ENCODE results near the gene KIF5A.

Gene KIF5A

GRCh38 chr12:57525615-57526383 is 24.0 kb upstream of the KIF5A start:
- H3K4me3 ChIP-seq (ENCODE audit: low read depth, low read length), result no peak overlapping the region
- no peak for DNase-seq (ENCODE audit: low read depth)
- in situ Hi-C loops (cut with HindIII; ENCODE audit: low sequenced_read_pairs), result no loop called here
- TF ChIP-seq, protein P1, sequence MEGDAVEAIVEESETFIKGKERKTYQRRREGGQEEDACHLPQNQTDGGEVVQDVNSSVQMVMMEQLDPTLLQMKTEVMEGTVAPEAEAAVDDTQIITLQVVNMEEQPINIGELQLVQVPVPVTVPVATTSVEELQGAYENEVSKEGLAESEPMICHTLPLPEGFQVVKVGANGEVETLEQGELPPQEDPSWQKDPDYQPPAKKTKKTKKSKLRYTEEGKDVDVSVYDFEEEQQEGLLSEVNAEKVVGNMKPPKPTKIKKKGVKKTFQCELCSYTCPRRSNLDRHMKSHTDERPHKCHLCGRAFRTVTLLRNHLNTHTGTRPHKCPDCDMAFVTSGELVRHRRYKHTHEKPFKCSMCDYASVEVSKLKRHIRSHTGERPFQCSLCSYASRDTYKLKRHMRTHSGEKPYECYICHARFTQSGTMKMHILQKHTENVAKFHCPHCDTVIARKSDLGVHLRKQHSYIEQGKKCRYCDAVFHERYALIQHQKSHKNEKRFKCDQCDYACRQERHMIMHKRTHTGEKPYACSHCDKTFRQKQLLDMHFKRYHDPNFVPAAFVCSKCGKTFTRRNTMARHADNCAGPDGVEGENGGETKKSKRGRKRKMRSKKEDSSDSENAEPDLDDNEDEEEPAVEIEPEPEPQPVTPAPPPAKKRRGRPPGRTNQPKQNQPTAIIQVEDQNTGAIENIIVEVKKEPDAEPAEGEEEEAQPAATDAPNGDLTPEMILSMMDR (IDR thresholded peaks at IDR 0.05; ENCODE audit: low read depth, low read length, missing control alignments), result no peak

DNA sequence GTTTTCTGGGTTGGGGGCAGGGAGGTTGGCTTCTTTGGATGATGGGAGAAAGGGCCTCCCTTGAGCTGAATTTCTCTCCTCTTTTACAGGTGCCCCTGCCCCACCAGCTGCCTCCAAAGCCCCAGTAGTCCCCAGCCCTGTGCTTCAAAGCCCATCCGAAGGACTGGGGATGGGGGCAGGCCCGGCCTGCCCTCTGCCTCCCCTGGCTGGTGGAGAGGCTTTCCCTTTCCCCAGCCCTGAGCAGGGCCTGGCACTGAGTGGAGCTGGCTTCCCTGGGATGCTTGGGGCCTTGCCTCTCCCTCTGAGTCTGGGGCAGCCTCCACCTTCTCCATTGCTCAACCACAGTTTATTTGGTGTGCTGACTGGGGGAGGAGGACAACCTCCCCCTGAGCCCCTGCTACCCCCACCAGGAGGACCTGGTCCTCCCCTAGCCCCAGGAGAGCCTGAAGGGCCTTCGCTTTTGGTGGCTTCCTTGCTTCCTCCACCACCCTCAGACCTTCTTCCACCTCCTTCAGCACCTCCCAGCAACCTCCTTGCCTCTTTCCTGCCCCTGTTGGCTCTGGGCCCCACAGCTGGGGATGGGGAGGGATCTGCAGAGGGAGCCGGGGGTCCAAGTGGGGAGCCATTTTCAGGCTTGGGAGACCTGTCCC is 23.2 kb upstream of the KIF5A start:
- in situ Hi-C loops (cut with HindIII; ENCODE audit: low sequenced_read_pairs), result no loop called here
- TF ChIP-seq, protein P1 (IDR thresholded peaks at IDR 0.05; ENCODE audit: low read depth, low read length, missing control alignments), result no peak
- no peak for DNase-seq (ENCODE audit: low read depth)
- H3K4me3 ChIP-seq (ENCODE audit: low read depth, low read length), result no peak overlapping the region

GRCh38 chr12:57527184-57527583 is 22.7 kb upstream of the KIF5A start:
- H3K4me3 ChIP-seq (ENCODE audit: low read depth, low read length), result no peak overlapping the region
- in situ Hi-C loops (cut with HindIII; ENCODE audit: low sequenced_read_pairs), result no loop called here
- TF ChIP-seq, protein P1 (IDR thresholded peaks at IDR 0.05; ENCODE audit: low read depth, low read length, missing control alignments), result no peak
- no peak for DNase-seq (ENCODE audit: low read depth)

DNA sequence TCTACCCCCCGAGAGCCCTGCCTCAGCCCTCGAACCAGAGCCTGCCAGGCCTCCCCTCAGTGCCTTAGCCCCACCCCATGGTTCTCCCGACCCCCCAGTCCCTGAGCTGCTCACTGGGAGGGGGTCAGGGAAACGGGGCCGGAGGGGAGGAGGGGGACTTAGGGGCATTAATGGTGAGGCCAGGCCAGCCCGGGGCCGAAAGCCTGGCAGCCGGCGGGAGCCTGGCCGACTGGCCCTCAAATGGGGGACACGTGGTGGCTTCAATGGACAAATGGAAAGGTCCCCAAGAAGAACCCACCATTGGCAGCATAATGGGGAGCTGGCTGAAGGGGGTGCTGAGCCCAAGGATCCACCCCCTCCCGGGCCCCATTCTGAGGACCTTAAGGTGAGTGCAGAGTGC is 21.7 kb upstream of the KIF5A start:
- in situ Hi-C loops (cut with HindIII; ENCODE audit: low sequenced_read_pairs), result no loop called here
- no peak for DNase-seq (ENCODE audit: low read depth)
- TF ChIP-seq, protein P1 (IDR thresholded peaks at IDR 0.05; ENCODE audit: low read depth, low read length, missing control alignments), result no peak
- H3K4me3 ChIP-seq (ENCODE audit: low read depth, low read length), result no peak overlapping the region

GRCh38 chr12:57528831-57529555 is 20.9 kb upstream of the KIF5A start:
- in situ Hi-C loops (cut with HindIII; ENCODE audit: low sequenced_read_pairs), result no loop called here
- no peak for DNase-seq (ENCODE audit: low read depth)
- TF ChIP-seq, protein P1 (IDR thresholded peaks at IDR 0.05; ENCODE audit: low read depth, low read length, missing control alignments), result no peak
- no peak overlapping the region for H3K4me3 ChIP-seq (ENCODE audit: low read depth, low read length)

DNA sequence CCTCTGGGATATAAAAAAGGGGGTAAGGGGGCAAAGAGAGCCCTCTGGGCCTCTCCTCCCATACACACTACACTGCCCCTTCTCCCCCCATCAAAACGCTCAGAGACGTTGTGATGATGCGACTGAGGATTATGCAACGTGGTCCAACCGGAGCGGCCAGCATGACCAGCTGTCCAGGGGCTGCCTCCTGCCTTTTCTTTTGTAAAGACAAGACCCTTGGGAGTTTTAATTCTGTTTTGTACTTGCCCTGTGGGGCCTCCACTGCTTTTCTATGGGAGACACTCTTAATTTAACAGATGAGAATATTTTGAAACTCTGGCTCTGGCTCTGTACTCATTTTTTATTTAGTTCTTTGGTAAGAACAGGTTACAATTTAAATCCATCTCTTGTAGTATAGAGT is 20.0 kb upstream of the KIF5A start:
- in situ Hi-C loops (cut with HindIII; ENCODE audit: low sequenced_read_pairs), result no loop called here
- TF ChIP-seq, protein P1 (IDR thresholded peaks at IDR 0.05; ENCODE audit: low read depth, low read length, missing control alignments), result no peak
- H3K4me3 ChIP-seq (ENCODE audit: low read depth, low read length), result no peak overlapping the region
- no peak for DNase-seq (ENCODE audit: low read depth)
